ENCODE measurements around the gene PDCD10.

The PDCD10 gene

GRCh38 chr3:167734498-167735232 is at the start of gene PDCD10:
Gene PDCD10 (minus strand): TSS chr3:167734892. CDS start chr3:167720157, 14,735 bp downstream.
- ATAC-seq (ENCODE audit: low read depth) (peak; percentile 82), DNase-seq (ENCODE audit: low spot score in 2 of 2) (peak; percentile 90 to 93)

DNA sequence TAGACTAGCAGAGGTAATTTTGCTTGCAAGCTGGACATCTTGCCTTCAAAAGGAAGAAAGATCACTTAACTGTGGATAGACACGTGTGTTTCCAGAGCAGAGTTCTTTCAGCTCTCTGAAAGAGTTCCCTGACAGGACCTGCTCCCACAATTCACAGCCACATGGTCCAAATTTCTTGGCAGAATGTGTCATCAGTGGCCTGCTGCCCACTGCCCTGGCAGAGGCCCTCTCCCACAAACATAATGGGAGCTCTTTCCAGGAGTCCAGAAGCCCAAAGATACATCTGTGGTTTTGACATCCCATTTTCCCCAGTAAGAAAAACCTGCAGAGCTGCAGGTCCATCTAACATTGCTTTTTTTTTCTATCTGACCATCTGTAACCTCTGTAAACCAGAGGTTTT is 49.1 kb upstream of the PDCD10 start:
- ATAC-seq (ENCODE audit: low read depth) (no peak), DNase-seq (ENCODE audit: low spot score in 2 of 2) (no peak)
- Mint-ChIP-seq H3K4me3 (no peak overlapping the region), H3K4me1 (peaks cover 7% of the 10 kb centered on the region), H3K27me3 (no peaks in the 10 kb centered on the region), H3K36me3 (peaks cover 6% of the 10 kb centered on the region), H3K9me3 (no peaks in the 10 kb centered on the region), H3K27ac (no peak overlapping the region)

More at GRCh38 chr3:167734498-167735232, at the start of gene PDCD10:
- Mint-ChIP-seq H3K4me3 (no peak within 1 kb of the TSS), H3K9me3 (no peaks in the 10 kb centered on the region), H3K36me3 (peaks cover 3% of the 10 kb centered on the region), H3K4me1 (peaks cover 24% of the 10 kb centered on the region), H3K27me3 (no peaks in the 10 kb centered on the region), H3K27ac (no peak within 1 kb of the TSS)

- H3K27ac Mint-ChIP-seq: no peak overlapping the region
- no peak for ATAC-seq (ENCODE audit: low read depth)
Observed at GRCh38 chr3:167780214-167780883, 45.7 kb upstream of the PDCD10 start.

GRCh38 chr3:167777356-167777755 is 42.7 kb upstream of the PDCD10 start:
- H3K4me1 Mint-ChIP-seq: peaks cover 17% of the 10 kb centered on the region
- H3K9me3 Mint-ChIP-seq: peaks cover 2% of the 10 kb centered on the region
- ATAC-seq (ENCODE audit: low read depth): no peak
- no peaks in the 10 kb centered on the region for H3K27me3 Mint-ChIP-seq
- no peak for DNase-seq (ENCODE audit: low spot score in 2 of 2)
- no peak overlapping the region for H3K27ac Mint-ChIP-seq
- peaks cover 7% of the 10 kb centered on the region for H3K36me3 Mint-ChIP-seq
- no peak overlapping the region for H3K4me3 Mint-ChIP-seq

More at GRCh38 chr3:167780214-167780883, 45.7 kb upstream of the PDCD10 start:
- Mint-ChIP-seq H3K36me3 (peaks cover 12% of the 10 kb centered on the region), H3K27me3 (no peaks in the 10 kb centered on the region), H3K4me1 (peaks cover 7% of the 10 kb centered on the region), H3K9me3 (peaks cover 2% of the 10 kb centered on the region), H3K4me3 (no peak overlapping the region)
- DNase-seq (ENCODE audit: low spot score in 2 of 2): no peak

DNA sequence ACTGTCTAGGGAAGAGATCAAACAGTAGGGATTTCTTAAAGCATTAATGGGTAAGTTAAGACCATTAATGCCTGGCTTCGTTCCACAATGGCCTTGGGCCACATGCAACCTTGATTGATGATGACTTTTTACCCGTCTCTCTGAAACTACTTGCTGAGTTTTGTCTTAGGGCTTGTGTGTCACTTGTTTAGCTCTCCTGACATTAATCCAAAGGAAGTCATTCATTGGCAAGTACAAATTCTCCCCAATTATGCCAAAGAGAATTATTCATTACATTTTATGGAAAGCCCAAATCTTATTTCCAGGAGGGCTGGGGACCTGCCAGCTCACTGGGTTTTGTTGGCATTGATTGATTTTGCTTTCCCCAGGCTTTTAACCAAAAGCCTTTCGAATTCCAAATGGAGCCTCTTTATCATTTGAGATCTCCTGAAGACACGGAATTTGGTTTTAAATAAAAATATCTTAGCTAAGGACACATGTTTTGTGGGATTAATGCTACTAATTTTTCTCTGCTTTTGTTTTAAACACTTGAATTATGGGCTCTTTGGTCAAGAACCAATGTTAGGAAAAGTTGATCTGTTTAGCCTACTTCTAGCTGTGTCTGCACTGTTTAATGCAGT is 41.5 kb upstream of the PDCD10 start:
- ATAC-seq (ENCODE audit: low read depth): no peak
- Mint-ChIP-seq H3K4me1 (peaks cover 17% of the 10 kb centered on the region), H3K27ac (no peak overlapping the region), H3K9me3 (peaks cover 2% of the 10 kb centered on the region), H3K36me3 (peaks cover 7% of the 10 kb centered on the region), H3K4me3 (no peak overlapping the region), H3K27me3 (no peaks in the 10 kb centered on the region)
- no peak for DNase-seq (ENCODE audit: low spot score in 2 of 2)

DNA sequence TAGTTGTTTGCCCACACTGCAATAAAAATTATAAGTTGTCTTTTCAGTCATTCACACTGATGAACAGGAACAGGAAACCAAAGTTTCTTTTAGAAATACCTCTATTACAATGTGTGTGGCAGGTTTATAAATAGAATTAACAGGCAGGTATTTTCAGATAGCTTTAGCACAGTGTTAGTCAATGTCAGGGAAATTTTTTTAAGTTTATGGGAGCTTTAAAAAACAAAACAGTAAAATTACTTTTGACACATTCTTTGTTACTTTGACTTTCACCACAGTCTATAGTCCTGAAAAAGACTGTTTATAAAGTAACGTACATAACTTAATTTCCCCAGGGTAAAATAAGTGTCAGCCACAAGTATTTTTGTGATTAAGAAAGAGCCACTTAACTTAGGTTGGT is 38.9 kb upstream of the PDCD10 start:
- ATAC-seq (ENCODE audit: low read depth) (no peak), DNase-seq (ENCODE audit: low spot score in 2 of 2) (no peak)
- Mint-ChIP-seq H3K36me3 (peaks cover 7% of the 10 kb centered on the region), H3K27ac (no peak overlapping the region), H3K4me3 (peak overlapping the region; percentile 6), H3K9me3 (peaks cover 2% of the 10 kb centered on the region), H3K27me3 (no peaks in the 10 kb centered on the region), H3K4me1 (peaks cover 15% of the 10 kb centered on the region)

DNA sequence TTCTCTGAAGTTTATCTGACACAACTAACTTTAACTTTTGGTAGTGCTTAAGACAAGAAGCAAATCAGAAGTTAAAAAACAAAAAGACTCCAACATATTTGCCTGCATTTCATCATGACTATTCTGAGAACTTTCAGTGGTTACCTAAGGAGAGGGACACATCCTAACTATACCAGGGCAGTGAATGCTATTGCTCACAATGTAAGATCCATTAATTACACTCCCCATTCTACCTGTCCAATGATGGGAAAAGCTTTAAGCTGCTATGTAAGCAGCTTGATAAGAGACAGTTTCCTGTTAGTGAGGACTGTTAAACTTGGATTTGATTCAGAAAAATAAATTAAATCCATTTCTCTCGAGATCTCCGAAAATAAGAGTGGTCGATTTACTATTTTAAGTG is 38.3 kb upstream of the PDCD10 start:
- Mint-ChIP-seq H3K27ac (no peak overlapping the region), H3K36me3 (peaks cover 3% of the 10 kb centered on the region), H3K4me3 (no peak overlapping the region), H3K4me1 (peaks cover 15% of the 10 kb centered on the region), H3K9me3 (peaks cover 2% of the 10 kb centered on the region), H3K27me3 (no peaks in the 10 kb centered on the region)
- DNase-seq (ENCODE audit: low spot score in 2 of 2) (no peak), ATAC-seq (ENCODE audit: low read depth) (no peak)

DNA sequence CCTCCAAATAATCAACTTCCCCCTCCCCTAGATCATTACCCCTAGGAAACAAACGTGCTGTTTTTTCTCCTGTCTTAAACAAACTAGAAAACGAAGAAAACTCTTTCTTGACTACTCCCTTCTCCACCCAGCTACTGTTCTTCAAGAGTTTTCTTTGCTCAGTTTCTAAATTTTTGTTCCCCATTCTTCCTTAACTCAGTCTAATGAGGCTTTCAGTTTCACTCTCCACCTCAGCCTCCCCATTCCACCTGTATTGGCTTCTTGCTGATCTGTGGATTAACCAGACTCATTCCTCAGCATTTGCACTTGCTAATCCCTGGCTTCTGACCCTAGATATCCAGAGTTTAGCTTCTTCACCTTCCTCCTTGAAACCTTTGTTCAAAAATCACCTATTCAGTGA is 27.6 kb upstream of the PDCD10 start:
- Mint-ChIP-seq H3K9me3 (peaks cover 3% of the 10 kb centered on the region), H3K4me3 (peak overlapping the region; percentile 2), H3K27ac (peak overlapping the region; percentile 42)

DNA sequence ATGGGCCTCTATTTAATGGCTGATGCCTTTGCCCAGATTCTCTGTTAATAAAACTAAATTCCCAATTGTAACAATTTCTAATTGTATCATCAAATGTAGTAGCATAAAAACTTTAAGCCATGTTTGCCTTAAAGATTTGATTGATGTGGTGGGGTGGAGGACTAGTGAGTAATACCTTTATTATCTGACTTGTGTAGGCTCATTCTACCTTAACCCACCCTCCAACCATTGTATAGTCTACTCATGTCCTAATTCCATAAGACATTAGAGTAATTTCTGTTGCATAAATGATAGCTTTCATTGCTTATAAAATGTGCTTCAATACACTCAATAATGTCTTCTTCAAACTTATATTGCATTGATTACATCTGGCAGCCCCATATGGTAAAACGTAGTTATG is 26.6 kb upstream of the PDCD10 start:
- Mint-ChIP-seq H3K27ac (no peak overlapping the region), H3K4me3 (no peak overlapping the region), H3K27me3 (no peaks in the 10 kb centered on the region), H3K4me1 (peaks cover 6% of the 10 kb centered on the region), H3K36me3 (peaks cover 4% of the 10 kb centered on the region), H3K9me3 (peaks cover 3% of the 10 kb centered on the region)
- ATAC-seq (ENCODE audit: low read depth): no peak
- no peak for DNase-seq (ENCODE audit: low spot score in 2 of 2)

More for the DNA sequence above, 27.6 kb upstream of the PDCD10 start:
- no peak for DNase-seq (ENCODE audit: low spot score in 2 of 2)
- H3K36me3 Mint-ChIP-seq: peaks cover 4% of the 10 kb centered on the region
- no peaks in the 10 kb centered on the region for H3K27me3 Mint-ChIP-seq
- H3K4me1 Mint-ChIP-seq: peaks cover 6% of the 10 kb centered on the region
- peak; percentile 59 for ATAC-seq (ENCODE audit: low read depth)

- no peaks in the 10 kb centered on the region for H3K27me3 Mint-ChIP-seq
- no peak overlapping the region for H3K4me3 Mint-ChIP-seq
- no peak for ATAC-seq (ENCODE audit: low read depth)
- H3K9me3 Mint-ChIP-seq: no peaks in the 10 kb centered on the region
- no peaks in the 10 kb centered on the region for H3K36me3 Mint-ChIP-seq
- DNase-seq (ENCODE audit: low spot score in 2 of 2): no peak
- peak overlapping the region; percentile 78 for H3K27ac Mint-ChIP-seq
- peaks cover 31% of the 10 kb centered on the region for H3K4me1 Mint-ChIP-seq
Observed at GRCh38 chr3:167754049-167754448, 19.4 kb upstream of the PDCD10 start.

GRCh38 chr3:167750272-167750971 is 15.7 kb upstream of the PDCD10 start:
- peaks cover 3% of the 10 kb centered on the region for H3K9me3 Mint-ChIP-seq
- DNase-seq (ENCODE audit: low spot score in 2 of 2) (peak in 1 of 2 donors; percentile 37), ATAC-seq (ENCODE audit: low read depth) (peak; percentile 99)
- H3K36me3 Mint-ChIP-seq: peaks cover 2% of the 10 kb centered on the region
- H3K27me3 Mint-ChIP-seq: no peaks in the 10 kb centered on the region
- peak overlapping the region; percentile 64 for H3K4me3 Mint-ChIP-seq
- peak overlapping the region; percentile 75 for H3K27ac Mint-ChIP-seq
- H3K4me1 Mint-ChIP-seq: peaks cover 46% of the 10 kb centered on the region

GRCh38 chr3:167749728-167750127 is 15.0 kb upstream of the PDCD10 start:
- no peak for ATAC-seq (ENCODE audit: low read depth)
- no peak for DNase-seq (ENCODE audit: low spot score in 2 of 2)
- H3K27ac Mint-ChIP-seq: peak overlapping the region; percentile 75
- H3K4me3 Mint-ChIP-seq: no peak overlapping the region
- H3K9me3 Mint-ChIP-seq: peaks cover 3% of the 10 kb centered on the region
- peaks cover 43% of the 10 kb centered on the region for H3K4me1 Mint-ChIP-seq
- H3K27me3 Mint-ChIP-seq: no peaks in the 10 kb centered on the region
- peaks cover 2% of the 10 kb centered on the region for H3K36me3 Mint-ChIP-seq

- Mint-ChIP-seq H3K4me1 (peaks cover 42% of the 10 kb centered on the region), H3K27ac (peak overlapping the region; percentile 75), H3K9me3 (peaks cover 3% of the 10 kb centered on the region), H3K4me3 (no peak overlapping the region), H3K27me3 (no peaks in the 10 kb centered on the region), H3K36me3 (peaks cover 2% of the 10 kb centered on the region)
- ATAC-seq (ENCODE audit: low read depth) (no peak), DNase-seq (ENCODE audit: low spot score in 2 of 2) (no peak)
Observed at GRCh38 chr3:167749209-167749608, 14.5 kb upstream of the PDCD10 start.

DNA sequence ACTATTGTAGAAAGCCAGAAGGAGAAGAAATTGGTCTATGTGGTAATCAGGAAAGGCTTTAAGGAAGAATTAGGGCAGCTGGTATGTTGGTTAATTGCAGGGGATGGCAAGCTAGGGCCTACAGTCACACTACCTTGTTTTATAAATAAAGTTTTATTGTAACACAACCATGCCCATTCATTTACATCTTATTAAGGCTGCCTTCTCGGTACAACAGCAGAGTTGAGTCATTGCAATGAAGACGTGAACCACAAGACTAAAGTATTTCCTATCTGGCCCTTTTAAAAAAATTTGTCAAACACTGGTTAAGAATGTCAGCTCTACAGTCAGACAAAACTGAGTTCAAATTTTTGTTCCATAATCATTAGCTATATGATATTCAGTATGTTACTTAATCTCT is 9.1 kb upstream of the PDCD10 start:
- no peak for DNase-seq (ENCODE audit: low spot score in 2 of 2)
- H3K27me3 Mint-ChIP-seq: no peaks in the 10 kb centered on the region

More for the DNA sequence above, 9.1 kb upstream of the PDCD10 start:
- H3K9me3 Mint-ChIP-seq: peaks cover 3% of the 10 kb centered on the region
- ATAC-seq (ENCODE audit: low read depth): no peak
- H3K4me1 Mint-ChIP-seq: peaks cover 16% of the 10 kb centered on the region
- H3K4me3 Mint-ChIP-seq: no peak overlapping the region
- H3K36me3 Mint-ChIP-seq: peaks cover 4% of the 10 kb centered on the region
- no peak overlapping the region for H3K27ac Mint-ChIP-seq
